ENCODE results near the gene NEURL1.
A peak's percentile ranks its signal among the peaks of the same experiment; 100 is the strongest.
"Not testable (repeated sequence)": the region's sequence is repeated elsewhere in the genome, so short reads cannot be mapped to it uniquely, and the experiment has no call there.

NEURL1 gene

DNA sequence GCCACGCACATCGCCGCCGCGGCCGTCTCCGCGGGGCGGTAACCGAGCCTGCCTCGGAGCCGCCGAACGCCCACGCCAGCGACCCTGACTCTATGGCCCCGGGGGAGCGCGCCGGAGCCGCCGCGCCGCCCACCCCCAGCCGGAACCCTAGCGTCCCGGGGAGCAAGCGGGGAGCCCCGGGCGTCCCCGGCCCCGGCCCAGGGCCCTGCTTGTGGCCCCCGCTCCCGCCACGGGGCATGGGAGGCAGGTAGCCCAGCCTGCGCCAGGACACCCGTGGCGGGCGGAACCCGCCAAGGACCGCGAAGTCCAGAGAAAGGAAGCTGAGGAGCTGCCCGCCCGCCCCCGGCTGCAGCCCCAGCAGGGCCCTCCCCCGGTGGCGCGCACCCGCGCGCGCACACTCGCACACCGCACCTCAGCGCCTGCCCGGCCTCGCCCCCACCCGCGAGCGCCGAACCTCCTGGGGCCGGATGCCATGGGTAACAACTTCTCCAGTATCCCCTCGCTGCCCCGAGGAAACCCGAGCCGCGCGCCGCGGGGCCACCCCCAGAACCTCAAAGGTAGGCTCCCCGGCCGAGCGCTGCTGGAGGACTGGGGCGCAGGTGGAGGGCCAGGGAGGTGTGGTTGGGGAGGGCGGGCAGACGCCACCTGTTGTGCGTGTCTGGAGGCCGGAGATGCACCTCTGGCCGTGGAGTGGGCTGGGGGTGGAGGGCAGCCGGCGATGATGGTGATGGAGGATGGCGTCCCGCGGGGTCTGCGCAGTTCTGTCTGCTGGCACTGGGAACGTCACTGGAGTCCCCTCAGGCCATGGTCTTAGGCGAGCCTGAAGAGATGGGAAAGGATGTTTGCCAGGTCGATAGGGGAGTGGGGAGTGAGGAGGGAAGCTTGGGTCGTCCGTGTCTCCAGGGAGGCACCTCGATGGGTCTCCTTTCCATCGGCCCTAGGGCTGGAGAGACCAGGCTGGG lies 692 bp downstream of the NEURL1 start:
- peak; percentile 10 for DNase-seq

GRCh38 chr10:103495321-103495720 lies 1.8 kb downstream of the NEURL1 start:
- no peak for DNase-seq

GRCh38 chr10:103497161-103497915 lies 3.8 kb downstream of the NEURL1 start:
- no peak for DNase-seq

DNA sequence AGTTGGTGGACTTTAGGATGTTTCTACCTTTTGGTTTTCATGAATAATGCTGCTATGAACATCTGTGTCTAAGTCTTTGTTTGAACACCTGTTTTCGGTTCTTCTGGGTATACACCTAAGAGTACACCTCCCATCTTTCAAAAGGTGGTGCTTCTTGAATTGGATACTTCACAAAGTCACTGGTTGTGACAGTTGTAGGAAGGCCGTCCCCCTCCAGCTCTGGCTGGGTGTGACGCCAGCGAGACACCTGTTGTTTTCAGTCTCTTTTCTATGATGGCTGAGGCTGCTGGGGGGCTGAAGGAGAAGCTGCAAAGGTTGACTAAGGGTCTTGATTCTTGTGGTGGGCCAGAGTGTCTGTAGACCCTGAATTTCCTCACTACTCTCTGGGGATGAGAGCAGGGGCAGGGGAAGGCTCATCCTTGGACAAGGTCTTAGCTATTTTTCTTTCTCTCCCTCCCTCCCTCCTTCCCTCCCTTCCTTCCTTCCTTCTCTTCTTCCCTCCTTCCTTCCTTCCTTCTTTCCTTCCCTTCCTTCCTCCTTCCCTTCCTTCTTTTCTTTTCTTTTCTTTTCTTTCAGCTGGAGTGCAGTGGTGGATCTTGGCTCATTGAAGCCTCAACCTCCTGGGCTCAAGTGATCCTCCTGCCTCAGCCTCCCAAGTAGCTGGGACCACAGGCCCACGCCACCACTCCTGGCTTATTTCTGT lies 5.6 kb downstream of the NEURL1 start:
- DNase-seq: no peak

DNA sequence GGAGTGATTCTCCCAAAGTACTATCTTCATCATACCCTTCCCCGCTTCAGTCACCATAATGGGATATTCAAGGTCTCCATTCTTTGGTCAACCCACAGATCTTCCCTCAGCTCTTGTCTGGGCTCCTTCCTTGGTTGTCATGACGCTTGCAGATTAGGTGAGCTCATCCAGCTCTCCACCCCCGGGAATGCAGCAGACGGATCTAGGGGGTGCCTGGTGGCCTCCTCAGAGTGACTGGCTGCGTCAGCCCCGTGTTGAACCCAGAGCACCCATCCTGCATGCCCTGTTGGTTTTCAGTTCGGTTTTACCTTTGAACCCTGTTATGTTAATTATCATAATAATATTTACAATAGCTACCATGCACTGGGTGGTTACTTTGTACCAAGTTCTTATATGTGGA lies 6.4 kb downstream of the NEURL1 start:
- DNase-seq: no peak

DNA sequence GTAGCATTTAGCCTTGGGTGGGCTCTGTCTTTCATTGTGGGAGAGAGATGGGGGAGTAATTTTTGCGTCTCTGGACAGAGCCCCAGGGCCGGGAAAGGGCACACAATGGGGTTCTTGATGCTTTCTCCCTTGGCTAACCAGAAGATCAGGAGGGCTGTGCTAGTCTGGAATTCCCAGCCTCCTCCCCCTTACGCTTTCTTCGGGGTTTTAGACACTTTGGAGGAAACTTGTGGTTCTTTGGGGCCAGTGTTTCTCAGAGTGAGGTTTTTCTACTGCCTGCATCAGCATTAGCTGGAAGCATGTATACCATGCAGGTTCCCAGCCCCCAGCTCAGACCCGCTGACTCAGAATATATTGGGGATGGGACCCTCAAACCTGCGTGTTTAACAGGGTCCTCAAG lies 7.0 kb downstream of the NEURL1 start:
- DNase-seq: no peak

GRCh38 chr10:103501186-103501585 lies 7.7 kb downstream of the NEURL1 start:
- no peak for DNase-seq

- DNase-seq: no peak
Measured at GRCh38 chr10:103502849-103503660, 9.6 kb downstream of the NEURL1 start.

GRCh38 chr10:103503777-103504176 lies 10.3 kb downstream of the NEURL1 start:
- DNase-seq: not testable (repeated sequence)

- peak; percentile 18 for DNase-seq
Measured at GRCh38 chr10:103504181-103504783, 10.8 kb downstream of the NEURL1 start.

- DNase-seq: no peak
Measured at GRCh38 chr10:103506061-103506460, 12.6 kb downstream of the NEURL1 start.

DNA sequence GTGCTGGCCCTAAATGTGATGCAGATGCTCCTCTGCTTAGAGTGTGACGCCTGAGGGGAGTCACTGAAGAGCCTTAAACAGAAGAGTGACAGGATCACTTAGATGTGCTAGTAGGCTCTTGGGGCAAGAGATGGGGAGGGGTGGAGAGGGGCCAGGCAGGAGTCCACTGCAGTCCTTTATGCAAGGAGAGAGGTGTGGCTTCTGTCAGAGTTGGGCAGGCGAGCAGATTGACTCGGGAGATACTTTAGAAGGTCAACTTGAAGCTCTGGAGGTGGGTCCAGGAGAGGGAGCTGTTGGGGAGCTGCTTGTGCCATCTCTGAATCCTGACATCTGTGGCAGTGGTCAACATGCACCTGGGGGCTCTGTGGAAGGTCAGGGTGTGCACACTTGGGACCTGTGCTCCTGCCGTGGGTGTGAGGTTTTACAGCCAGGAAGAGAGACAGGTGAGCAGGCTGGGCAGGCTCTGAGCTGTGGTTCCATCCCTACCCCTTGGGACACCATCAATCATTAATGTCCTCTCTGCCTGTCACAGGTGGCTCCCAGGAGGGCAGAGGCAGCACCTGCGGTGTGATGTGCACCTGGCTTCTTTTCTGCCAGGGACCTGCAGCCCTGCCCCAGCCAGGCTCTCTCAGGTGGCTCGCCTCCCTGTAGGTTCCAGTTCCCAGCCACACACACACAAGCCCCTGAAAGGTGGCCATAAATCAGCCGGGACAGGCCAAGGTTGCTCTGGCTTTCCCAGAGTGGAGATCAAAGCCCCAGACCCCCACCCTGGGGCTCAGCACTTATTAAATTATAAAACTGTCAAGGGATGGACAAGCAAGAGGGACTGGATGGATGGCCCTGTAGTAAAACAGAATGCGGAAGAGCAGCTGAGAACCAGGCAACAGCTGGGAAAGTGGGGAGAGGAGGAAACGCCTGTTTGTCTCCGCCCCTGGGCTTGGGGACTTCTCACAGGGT lies 14.0 kb downstream of the NEURL1 start:
- DNase-seq: no peak

GRCh38 chr10:103510046-103510685 lies 16.7 kb downstream of the NEURL1 start:
- no peak for DNase-seq

GRCh38 chr10:103510791-103511752 lies 17.6 kb downstream of the NEURL1 start:
- no peak for DNase-seq

- no peak for DNase-seq
Measured at GRCh38 chr10:103512166-103512565, 18.7 kb downstream of the NEURL1 start.

DNA sequence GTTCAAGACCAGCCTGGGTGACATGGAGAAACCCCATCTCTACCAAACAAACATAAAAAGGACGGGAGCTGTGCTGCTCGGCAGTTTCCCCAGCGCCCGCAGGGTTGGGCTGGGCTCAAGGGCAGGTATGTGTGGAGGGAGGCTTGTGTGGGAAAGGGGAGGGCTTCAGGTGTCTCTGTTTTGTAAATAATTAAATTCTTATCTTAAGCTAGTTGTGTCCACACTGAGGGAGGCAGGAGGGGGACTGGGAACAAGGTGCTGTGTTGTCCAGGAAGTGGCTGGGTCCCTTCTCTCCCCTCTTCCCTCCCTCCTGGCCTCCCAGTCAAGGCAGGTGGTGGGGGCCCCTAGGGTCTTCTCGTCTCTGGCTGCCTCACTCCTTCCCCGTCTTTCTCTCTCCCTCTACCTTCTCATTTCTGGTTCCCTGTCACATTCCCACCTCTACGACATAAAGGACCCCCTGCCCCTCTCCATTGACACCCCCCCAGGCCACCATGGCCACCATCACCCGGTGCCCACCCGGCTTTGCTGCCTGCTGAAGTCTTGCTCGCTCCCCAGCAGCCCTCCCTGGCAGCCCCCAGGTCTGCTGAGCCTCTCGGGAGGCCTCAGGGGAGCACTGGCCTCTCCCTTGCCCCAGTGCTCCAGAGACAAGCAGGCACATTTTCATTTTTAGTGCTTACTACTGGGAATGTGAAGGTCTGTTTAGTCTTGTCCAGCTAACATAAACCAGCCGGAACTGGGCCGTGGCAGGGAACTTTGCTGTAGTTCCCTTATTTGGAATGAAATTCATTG lies 19.3 kb downstream of the NEURL1 start:
- DNase-seq: no peak

GRCh38 chr10:103513380-103514060 lies 20.0 kb downstream of the NEURL1 start:
- DNase-seq: no peak
